ENCODE measurements around the gene MBOAT7. TPM values are rescaled to one million over a fixed set of nuclear protein-coding genes. Genes with fewer than 3 reads are reported as not detected.
A peak's percentile ranks its signal among the peaks of the same experiment; 100 is the strongest.

The MBOAT7 gene
- total and polyA plus RNA-seq, 2 of the 8 experiments (the other 6 are each of a cell fraction or from before 2014, with no cell fraction given) = 85.5 to 90.9 TPM

DNA sequence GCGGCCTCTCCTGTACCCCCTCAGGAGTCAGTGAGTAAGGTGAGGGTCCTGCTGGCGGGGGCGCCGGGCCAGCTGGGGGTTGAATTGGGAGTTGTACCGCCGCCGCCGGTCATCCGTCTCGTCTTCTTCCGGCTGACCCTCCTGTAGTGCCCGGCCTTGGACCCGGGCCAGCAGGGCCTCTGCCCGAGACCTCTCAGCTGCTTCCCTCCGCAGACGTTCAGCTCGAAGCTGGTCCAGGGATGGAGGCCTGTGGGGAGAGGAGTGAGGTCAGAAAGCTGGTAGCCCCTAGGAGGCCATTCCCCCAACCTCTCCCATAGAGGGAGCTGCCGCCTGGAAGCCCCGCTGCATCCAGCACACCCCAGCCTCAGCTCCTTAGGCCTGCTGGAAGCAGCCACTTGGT lies 33.7 kb downstream of the MBOAT7 start:
- Histone ChIP-seq H3K36me3 (ENCODE audit: control insufficient read depth in 2 of 4, insufficient read depth in 4 of 4, low read length in 3 of 4) (peaks cover 25 to 55% (median 49%) of the 10 kb centered on the region in 4 experiments), H4K5ac (ENCODE audit: insufficient read length, low read depth, low read length) (no peak overlapping the region), H3K23me2 (ENCODE audit: low read depth, low read length) (peaks cover 12% of the 10 kb centered on the region), H3K27ac (ENCODE audit: low read depth, low read length) (no peak overlapping the region), H3K18ac (ENCODE audit: extremely low read depth, low read length) (no peak overlapping the region), H2AFZ (ENCODE audit: low read length) (no peak overlapping the region), H3K14ac (ENCODE audit: insufficient read length) (no peak overlapping the region), H3K4ac (replicated peaks; ENCODE audit: insufficient read length, low read depth, low read length) (no peak overlapping the region), H4K20me1 (replicated peaks in 1 of 2; ENCODE audit: control insufficient read depth in 1 of 2, insufficient read depth in 2 of 2, low read length in 2 of 2) (peaks cover 9 to 19% of the 10 kb centered on the region in 2 experiments), H3K27me3 (replicated peaks in 1 of 4; ENCODE audit: control insufficient read depth in 3 of 4, extremely low read depth in 1 of 4, insufficient read depth in 3 of 4, low read length in 3 of 4) (no peaks in the 10 kb centered on the region), H2BK20ac (ENCODE audit: low read length) (no peak overlapping the region), H3K9me3 (ENCODE audit: insufficient read depth in 2 of 2, low read depth in 1 of 2, low read length in 1 of 2) (no peaks in the 10 kb centered on the region), H2BK15ac (ENCODE audit: low read length) (no peak overlapping the region), H3K79me1 (ENCODE audit: low read depth, low read length) (peaks cover 7% of the 10 kb centered on the region), H3K4me3 (ENCODE audit: extremely low read depth in 1 of 4, insufficient read depth in 2 of 4, low read depth in 3 of 4, low read length in 4 of 4) (no peak overlapping the region), H2BK120ac (replicated peaks; ENCODE audit: low read depth, low read length) (no peak overlapping the region), H2BK12ac (ENCODE audit: low read depth, low read length) (no peak overlapping the region), H2BK5ac (ENCODE audit: low read depth, low read length) (no peak overlapping the region), H3K79me2 (ENCODE audit: control insufficient read depth in 1 of 2, insufficient read depth in 2 of 2, low read length in 2 of 2) (no peaks in the 10 kb centered on the region), H3K9ac (replicated peaks in 1 of 4; ENCODE audit: extremely low read depth in 1 of 4, low read depth in 3 of 4, low read length in 3 of 4) (no peak overlapping the region), H3K23ac (ENCODE audit: insufficient read length) (no peak overlapping the region), H3K56ac (replicated peaks; ENCODE audit: insufficient read length, low read depth, low read length) (no peak overlapping the region), H4K8ac (ENCODE audit: extremely low read depth, insufficient read depth, low read length) (no peak overlapping the region), H3K4me2 (ENCODE audit: insufficient read depth in 1 of 2, low read depth in 2 of 2, low read length in 2 of 2) (no peak overlapping the region), H4K91ac (replicated peaks; ENCODE audit: insufficient read length, low read length) (no peak overlapping the region), H3K4me1 (replicated peaks in 1 of 4; ENCODE audit: control insufficient read depth in 3 of 4, insufficient read depth in 4 of 4, low read length in 3 of 4) (peaks cover 0 to 12% (median 7%) of the 10 kb centered on the region in 4 experiments; a peak in 6 of 7 replicates), H2AK5ac (ENCODE audit: low read depth, low read length) (no peak overlapping the region)
- FAIRE-seq (no peak), DNase-seq (ENCODE audit: low read depth in 1 of 2, low spot score in 2 of 2) (no peak)
- ChIA-PET CTCF (ENCODE audit: partially characterized antibody) (interaction anchor here (0.8 to 1.9 kb wide), 7 partner anchors 16 to 309 kb away, joined by 3 to 10 read pairs (median 3); partner anchors contain the start of gene CNOT3), POLR2A (ENCODE audit: partially characterized antibody) (interaction anchor here (0.8 to 14.8 kb wide), 10 partner anchors 7 to 47 kb away, joined by 3 to 348 read pairs (median 5); partner anchors contain the start of genes CNOT3, PRPF31 and TFPT)
- 91% methylated on average over 13 of the region's 19 CpGs; no CpG with 5 or more reads in 1 of the 2 experiments for WGBS, 2 experiments (ENCODE audit: extremely low coverage in 1 of 2, insufficient coverage in 1 of 2, insufficient read length in 1 of 2, insufficient replicate concordance in 2 of 2, low coverage in 1 of 2, low lambda C conversion rate in 2 of 2, missing lambda C conversion rate in 1 of 2)
- TF ChIP-seq RAD21 (IDR thresholded peaks at IDR 0.05 in 1 of 2, conservative IDR thresholded peaks at IDR 0.05 in 1 of 2; ENCODE audit: low read depth in 2 of 2, low read length in 2 of 2) = peak in 1 of 2 experiments; percentile 9; a peak in 2 of 4 replicates
- no peak for TF ChIP-seq SRF (IDR thresholded peaks at IDR 0.05; ENCODE audit: low read depth, low read length)
- TF ChIP-seq, protein P1, sequence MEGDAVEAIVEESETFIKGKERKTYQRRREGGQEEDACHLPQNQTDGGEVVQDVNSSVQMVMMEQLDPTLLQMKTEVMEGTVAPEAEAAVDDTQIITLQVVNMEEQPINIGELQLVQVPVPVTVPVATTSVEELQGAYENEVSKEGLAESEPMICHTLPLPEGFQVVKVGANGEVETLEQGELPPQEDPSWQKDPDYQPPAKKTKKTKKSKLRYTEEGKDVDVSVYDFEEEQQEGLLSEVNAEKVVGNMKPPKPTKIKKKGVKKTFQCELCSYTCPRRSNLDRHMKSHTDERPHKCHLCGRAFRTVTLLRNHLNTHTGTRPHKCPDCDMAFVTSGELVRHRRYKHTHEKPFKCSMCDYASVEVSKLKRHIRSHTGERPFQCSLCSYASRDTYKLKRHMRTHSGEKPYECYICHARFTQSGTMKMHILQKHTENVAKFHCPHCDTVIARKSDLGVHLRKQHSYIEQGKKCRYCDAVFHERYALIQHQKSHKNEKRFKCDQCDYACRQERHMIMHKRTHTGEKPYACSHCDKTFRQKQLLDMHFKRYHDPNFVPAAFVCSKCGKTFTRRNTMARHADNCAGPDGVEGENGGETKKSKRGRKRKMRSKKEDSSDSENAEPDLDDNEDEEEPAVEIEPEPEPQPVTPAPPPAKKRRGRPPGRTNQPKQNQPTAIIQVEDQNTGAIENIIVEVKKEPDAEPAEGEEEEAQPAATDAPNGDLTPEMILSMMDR (IDR thresholded peaks at IDR 0.05; ENCODE audit: control extremely low read depth in 1 of 3, insufficient read depth in 1 of 3, low read depth in 1 of 3, low read length in 3 of 3) = peak; percentile 27 to 47 (median 29)
- 0 out of 3 replicates have a peak, but pooled peaks of 1 of the 2 experiments have one; percentile 16 for TF ChIP-seq POLR2A (IDR thresholded peaks at IDR 0.05; ENCODE audit: control extremely low read depth in 1 of 2, low read depth in 2 of 2, low read length in 2 of 2)
- TF ChIP-seq EGR1 (IDR thresholded peaks at IDR 0.05; ENCODE audit: borderline replicate concordance, low read depth, low read length) = no peak
